Activated T-cell treated with anti-CD3 and anti-CD28 coated beads for 48 hours (primary cell): Measurements from ENCODE around the gene OR10H4.
"Not testable (repeated sequence)": the region's sequence is repeated elsewhere in the genome, so short reads cannot be mapped to it uniquely, and the experiment has no call there.

Experiments used
- DNase-seq: peaks from one replicate; pipeline ENCODE4 v3.0.0-alpha.2; 2020; ENCODE audit warnings: low read depth

Gene OR10H4

DNA sequence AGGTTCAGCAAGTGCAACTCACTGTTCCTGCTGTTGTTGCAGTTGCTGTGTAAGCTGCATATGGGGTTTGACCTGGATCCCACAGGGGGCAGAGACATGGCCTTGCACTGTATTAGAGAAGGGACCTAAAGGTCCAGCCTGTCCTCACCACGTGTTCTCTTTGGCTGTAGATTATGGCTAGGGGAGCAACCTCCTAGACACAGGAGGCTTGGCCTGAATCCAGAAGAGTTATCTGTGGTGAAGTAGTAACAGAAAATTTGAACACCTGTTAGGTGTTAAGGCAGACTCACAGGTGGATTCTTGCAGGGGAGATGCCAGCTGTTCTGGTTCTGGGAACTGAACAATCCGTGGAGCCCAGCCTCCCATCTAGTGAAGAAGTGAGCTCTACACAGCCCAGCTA lies 11.0 kb upstream of the OR10H4 start:
- no peak for DNase-seq

GRCh38 chr19:15944401-15944800 lies 4.4 kb upstream of the OR10H4 start:
- DNase-seq = no peak

GRCh38 chr19:15945301-15945700 lies 3.5 kb upstream of the OR10H4 start:
- DNase-seq = no peak

DNA sequence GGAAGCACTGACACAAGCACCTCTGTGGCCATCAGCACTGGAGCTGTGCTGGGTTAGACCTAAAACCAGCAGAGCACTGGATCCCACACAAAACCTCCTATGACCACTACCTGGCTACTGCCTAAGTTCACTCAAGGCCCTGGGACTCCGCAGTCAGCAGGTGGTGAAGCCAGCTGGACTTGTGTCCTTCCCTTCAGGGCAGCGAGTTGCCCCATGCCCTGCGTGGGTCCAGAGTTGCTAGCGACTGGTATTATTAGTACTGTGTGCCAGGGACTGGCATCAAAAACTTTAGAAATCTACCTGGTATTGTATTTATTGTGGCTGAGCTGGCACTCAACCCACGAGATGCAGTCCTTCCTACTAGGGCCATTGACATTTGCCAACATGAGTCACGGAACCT lies 6.0 kb downstream of the OR10H4 start:
- DNase-seq = no peak

- DNase-seq = no peak
Measured at GRCh38 chr19:15962319-15962718, 13.5 kb downstream of the OR10H4 start.

GRCh38 chr19:15964231-15964630 lies 15.4 kb downstream of the OR10H4 start:
- DNase-seq = no peak

GRCh38 chr19:15971224-15971780 lies 22.5 kb downstream of the OR10H4 start:
- DNase-seq = no peak

DNA sequence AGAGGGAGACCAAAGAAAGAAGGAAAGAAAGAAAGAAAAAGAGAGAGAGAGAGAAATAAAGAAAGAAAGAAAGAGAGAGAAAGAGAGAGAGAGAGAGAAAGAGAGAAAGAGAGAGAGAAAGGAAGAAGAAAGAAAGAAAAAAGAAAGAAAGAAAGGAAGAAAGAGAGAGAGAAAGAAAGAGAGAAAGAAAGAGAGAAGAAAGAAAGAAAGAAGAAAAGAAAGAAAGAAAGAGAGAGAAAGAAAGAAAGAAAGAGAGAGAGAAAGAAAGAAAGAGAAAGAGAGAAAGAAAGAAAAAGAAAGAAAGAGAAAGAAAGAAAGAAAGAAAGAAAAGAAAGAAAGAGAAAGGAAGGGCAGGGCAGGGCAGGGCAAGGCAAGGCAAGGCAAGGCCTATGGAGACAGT lies 23.2 kb downstream of the OR10H4 start:
- DNase-seq = not testable (repeated sequence)

GRCh38 chr19:15974856-15975255 lies 26.0 kb downstream of the OR10H4 start:
- no peak for DNase-seq

GRCh38 chr19:15976836-15977689 lies 28.3 kb downstream of the OR10H4 start:
- no peak for DNase-seq

DNA sequence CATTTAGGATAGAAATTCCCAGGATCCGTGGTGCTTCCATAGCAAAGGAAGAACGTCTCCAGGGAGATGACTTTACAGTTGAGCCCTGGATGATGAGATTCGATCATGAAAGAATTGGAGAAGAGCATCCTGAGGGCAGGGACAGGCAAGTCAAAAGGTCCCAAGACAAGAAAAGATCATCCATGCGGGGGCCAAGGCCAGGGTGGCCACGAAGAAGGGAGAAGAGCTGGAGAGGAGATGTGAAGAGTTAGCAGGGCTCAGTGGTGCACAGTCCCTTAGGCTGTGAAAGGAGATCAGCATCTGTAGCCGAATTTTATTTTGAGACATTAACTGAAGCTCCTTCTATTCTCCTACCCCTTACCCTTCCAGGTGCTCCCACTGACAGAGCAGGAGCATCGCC lies 28.9 kb downstream of the OR10H4 start:
- DNase-seq = no peak

DNA sequence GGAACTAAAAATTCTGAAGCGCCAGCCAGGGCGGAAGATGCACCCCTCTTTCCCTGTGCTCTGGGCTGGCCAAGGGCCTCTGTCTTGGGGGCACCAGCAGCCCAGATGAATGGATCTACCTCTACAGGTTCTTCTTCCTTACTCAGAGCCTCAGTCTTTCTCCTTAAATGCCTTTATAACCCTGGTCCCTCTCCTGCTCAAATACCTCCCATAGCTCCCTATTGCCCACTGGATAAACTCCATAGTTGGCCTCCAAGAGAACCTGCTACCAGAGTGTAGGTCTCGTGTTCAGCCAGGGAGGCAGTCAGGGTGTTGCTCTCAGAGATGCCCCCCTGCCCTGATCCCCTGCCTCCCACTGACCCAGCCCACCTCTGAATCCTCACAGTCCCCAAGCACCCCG lies 30.5 kb downstream of the OR10H4 start:
- no peak for DNase-seq

DNA sequence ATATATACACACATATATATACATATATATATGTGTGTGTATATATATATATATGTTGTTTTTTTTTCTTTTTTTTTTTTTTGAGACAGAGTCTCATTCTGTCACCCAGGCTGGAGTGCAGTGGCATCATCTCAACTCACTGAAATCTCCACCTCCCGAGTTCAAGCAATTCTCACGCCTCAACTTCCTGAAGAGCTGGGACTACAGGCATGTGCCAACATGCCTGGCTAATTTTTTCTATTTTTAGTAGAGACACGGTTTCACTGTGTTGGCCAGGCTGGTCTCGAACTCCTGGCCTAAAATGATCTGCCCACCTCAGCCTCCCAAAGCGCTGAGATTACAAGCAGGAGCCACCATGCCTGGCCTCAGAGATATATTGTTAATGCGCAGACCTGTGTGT lies 37.0 kb downstream of the OR10H4 start:
- not testable (repeated sequence) for DNase-seq

GRCh38 chr19:15986701-15987100 lies 37.9 kb downstream of the OR10H4 start:
- no peak for DNase-seq

DNA sequence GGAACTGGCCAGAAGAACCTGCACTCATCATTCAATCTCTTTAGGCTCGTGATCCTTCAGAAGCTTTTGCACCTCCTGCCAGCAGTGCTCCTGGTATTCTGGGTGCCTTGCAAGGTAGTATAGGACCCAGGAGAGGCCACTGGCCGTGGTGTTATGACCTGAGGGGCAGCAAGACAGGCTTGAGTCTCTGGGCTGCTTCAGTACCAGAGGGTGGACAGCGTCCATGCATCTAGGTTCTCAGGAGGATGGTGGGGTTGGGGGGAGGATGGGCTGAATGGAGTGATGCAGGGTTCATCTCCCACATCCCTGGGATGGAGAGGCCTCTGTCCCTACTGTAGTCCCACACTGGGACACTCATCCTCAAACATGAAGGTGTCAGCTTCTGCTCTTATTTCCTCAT lies 41.1 kb downstream of the OR10H4 start:
- no peak for DNase-seq

DNA sequence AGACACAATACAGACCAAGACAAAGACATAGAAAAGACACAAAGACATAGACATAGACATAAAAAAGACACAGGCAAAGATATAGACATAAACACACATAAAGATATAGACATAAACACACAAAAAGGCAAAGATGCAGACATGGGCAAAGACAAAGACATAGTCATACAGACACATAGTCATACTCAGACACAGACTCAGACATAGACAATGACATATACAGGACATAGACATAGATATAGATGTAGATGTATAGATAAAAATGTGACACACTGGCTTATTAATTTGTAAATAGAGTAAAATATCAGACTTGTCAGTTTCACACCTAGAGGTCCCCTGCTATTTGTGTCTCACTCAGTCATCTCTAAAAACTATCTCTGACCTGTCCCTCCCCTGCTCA lies 42.8 kb downstream of the OR10H4 start:
- no peak for DNase-seq

GRCh38 chr19:15992014-15992413 lies 43.2 kb downstream of the OR10H4 start:
- DNase-seq = no peak

GRCh38 chr19:15995536-15995935 lies 46.7 kb downstream of the OR10H4 start:
- DNase-seq = no peak

GRCh38 chr19:15998166-15998565 lies 49.4 kb downstream of the OR10H4 start:
- no peak for DNase-seq
